GM12874 (cell line): ENCODE results near the gene CCM2.

Source experiments
- CTCF ChIP-seq: IDR thresholded peaks from 2 replicates; pipeline ENCODE4 v1.5.1; 2011; ENCODE audit warnings: low read depth, mild to moderate bottlenecking, control low read depth, low read length, moderate library complexity; ENCODE audit not compliant: insufficient read depth

CCM2 gene

GRCh38 chr7:44965937-44966730, 33.9 kb upstream of the CCM2 start:
- TF ChIP-seq CTCF, result no peak

- no peak for TF ChIP-seq CTCF
Observed at GRCh38 chr7:44966731-44967538, 33.1 kb upstream of the CCM2 start.

GRCh38 chr7:44967571-44968446, 32.2 kb upstream of the CCM2 start:
- no peak for TF ChIP-seq CTCF

GRCh38 chr7:44969049-44969700, 30.8 kb upstream of the CCM2 start:
- no peak for TF ChIP-seq CTCF

- no peak for TF ChIP-seq CTCF
Observed at GRCh38 chr7:44969701-44970522, 30.1 kb upstream of the CCM2 start.

- TF ChIP-seq CTCF, result no peak
Observed at GRCh38 chr7:44970523-44971051, 29.4 kb upstream of the CCM2 start.
